ENCODE results near the gene GADD45GIP1.

GRCh38 chr19:12987190-12987589 is 30.2 kb upstream of the GADD45GIP1 start:
- TF ChIP-seq CTCF (conservative IDR thresholded peaks at IDR 0.05 in 1 of 2, IDR thresholded peaks at IDR 0.05 in 1 of 2; ENCODE audit: low read depth in 1 of 2, low read length in 2 of 2) (no peak), EZH2 (IDR thresholded peaks at IDR 0.05; ENCODE audit: low read length, missing control alignments) (no peak)
